ENCODE measurements around the gene GINS1. TPM values are rescaled to one million over a fixed set of nuclear protein-coding genes. Genes with fewer than 3 reads are reported as not detected.

Gene GINS1
- total and polyA plus RNA-seq, 2 of the 13 experiments (the other 11 are each of a cell fraction or from before 2014, with no cell fraction given) = 14.6 to 59.9 TPM

DNA sequence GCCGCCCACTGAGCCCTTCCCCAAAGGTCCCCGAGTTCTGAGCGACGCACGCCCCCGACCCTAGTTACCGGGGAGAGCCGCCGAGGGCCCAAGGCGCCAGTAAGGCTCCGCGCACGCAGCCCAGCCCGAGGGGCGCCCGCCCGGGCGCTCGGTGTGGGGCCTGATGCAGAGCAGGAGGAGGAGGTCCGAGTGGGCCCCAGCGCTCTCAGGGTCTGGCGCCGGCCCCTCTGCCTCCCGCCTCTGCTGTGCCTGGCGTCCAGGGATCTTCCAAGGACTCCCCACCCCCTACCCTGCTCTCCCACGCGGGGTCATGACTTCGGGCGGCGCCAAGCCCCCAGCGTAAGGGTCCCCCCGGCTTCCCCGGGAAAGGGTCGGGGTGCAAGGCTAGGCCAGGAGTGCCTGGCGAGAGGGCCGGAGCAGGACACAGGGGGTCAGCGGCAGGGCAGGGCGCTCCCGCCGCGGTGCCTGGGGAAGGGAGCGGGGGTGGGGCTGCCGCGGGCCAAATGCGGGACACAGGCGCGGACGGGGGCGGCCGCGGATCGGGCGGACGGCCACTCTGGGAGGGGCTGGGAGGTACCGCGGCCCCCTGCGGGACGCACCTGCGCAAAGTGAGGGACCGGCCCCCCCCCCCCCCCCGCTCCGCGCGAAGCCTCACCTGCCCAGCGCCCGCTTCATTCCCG, 17.5 kb upstream of the GINS1 start (continued):
- no peak for TF ChIP-seq HIC2 (CRISPR knock-in tag; IDR thresholded peaks at IDR 0.05; ENCODE audit: low read depth)
- TF ChIP-seq GABPB1 (CRISPR knock-in tag; IDR thresholded peaks at IDR 0.05) = peak; percentile 59
- TF ChIP-seq ZNF670 (CRISPR knock-in tag; IDR thresholded peaks at IDR 0.05; ENCODE audit: borderline replicate concordance) = peak; percentile 58; the same call in 1 of the 2 replicates
- TF ChIP-seq ZSCAN22 (CRISPR knock-in tag; IDR thresholded peaks at IDR 0.05) = peak; percentile 72; the same call in 1 of the 2 replicates
- TF ChIP-seq ZNF333 (CRISPR knock-in tag; IDR thresholded peaks at IDR 0.05; ENCODE audit: borderline replicate concordance) = peak; percentile 87; the same call in 1 of the 2 replicates
- 0 out of 2 replicates have a peak, but pooled peaks have one; percentile 76 for TF ChIP-seq KDM3A (CRISPR knock-in tag; IDR thresholded peaks at IDR 0.05; ENCODE audit: low read depth)
- TF ChIP-seq, protein P1, sequence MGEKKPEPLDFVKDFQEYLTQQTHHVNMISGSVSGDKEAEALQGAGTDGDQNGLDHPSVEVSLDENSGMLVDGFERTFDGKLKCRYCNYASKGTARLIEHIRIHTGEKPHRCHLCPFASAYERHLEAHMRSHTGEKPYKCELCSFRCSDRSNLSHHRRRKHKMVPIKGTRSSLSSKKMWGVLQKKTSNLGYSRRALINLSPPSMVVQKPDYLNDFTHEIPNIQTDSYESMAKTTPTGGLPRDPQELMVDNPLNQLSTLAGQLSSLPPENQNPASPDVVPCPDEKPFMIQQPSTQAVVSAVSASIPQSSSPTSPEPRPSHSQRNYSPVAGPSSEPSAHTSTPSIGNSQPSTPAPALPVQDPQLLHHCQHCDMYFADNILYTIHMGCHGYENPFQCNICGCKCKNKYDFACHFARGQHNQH (CRISPR knock-in tag; IDR thresholded peaks at IDR 0.05) = peak; percentile 65; the same call in 1 of the 2 replicates
- TF ChIP-seq RAD21 (CRISPR knock-in tag; IDR thresholded peaks at IDR 0.05) = peak; percentile 42; the same call in 1 of the 2 replicates
- TF ChIP-seq ZFP1 (CRISPR knock-in tag; IDR thresholded peaks at IDR 0.05) = no peak
- TF ChIP-seq SIN3B (IDR thresholded peaks at IDR 0.05; ENCODE audit: low read length) = no peak
- peak; percentile 71 for TF ChIP-seq IRX3 (CRISPR knock-in tag; IDR thresholded peaks at IDR 0.05; ENCODE audit: borderline replicate concordance, low read depth)
- TF ChIP-seq, protein P2, sequence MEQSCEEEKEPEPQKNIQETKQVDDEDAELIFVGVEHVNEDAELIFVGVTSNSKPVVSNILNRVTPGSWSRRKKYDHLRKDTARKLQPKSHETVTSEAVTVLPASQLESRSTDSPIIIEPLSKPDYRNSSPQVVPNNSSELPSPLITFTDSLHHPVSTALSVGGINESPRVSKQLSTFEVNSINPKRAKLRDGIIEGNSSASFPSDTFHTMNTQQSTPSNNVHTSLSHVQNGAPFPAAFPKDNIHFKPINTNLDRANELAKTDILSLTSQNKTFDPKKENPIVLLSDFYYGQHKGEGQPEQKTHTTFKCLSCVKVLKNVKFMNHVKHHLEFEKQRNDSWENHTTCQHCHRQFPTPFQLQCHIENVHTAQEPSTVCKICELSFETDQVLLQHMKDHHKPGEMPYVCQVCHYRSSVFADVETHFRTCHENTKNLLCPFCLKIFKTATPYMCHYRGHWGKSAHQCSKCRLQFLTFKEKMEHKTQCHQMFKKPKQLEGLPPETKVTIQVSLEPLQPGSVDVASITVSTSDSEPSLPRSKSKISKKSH (CRISPR knock-in tag; IDR thresholded peaks at IDR 0.05; ENCODE audit: borderline replicate concordance) = peak; percentile 96
- TF ChIP-seq ZNF747 (CRISPR knock-in tag; IDR thresholded peaks at IDR 0.05; ENCODE audit: borderline replicate concordance) = peak; percentile 71; the same call in 1 of the 2 replicates
- no peak for TF ChIP-seq ZNF264 (CRISPR knock-in tag; IDR thresholded peaks at IDR 0.05)
- TF ChIP-seq ZNF564 (CRISPR knock-in tag; IDR thresholded peaks at IDR 0.05) = peak; percentile 86; the same call in 1 of the 2 replicates
- no peak for TF ChIP-seq SNAI1 (CRISPR knock-in tag; IDR thresholded peaks at IDR 0.05; ENCODE audit: borderline replicate concordance)
- 0 out of 2 replicates have a peak, but pooled peaks have one; percentile 33 for TF ChIP-seq DMAP1 (CRISPR knock-in tag; IDR thresholded peaks at IDR 0.05)
- no peak for TF ChIP-seq ZNF224 (CRISPR knock-in tag; IDR thresholded peaks at IDR 0.05)
- peak; percentile 60; the same call in 1 of the 2 replicates for TF ChIP-seq HOXD1 (CRISPR knock-in tag; IDR thresholded peaks at IDR 0.05)
- 0 out of 2 replicates have a peak, but pooled peaks have one; percentile 21 for TF ChIP-seq ZNF557 (CRISPR knock-in tag; IDR thresholded peaks at IDR 0.05)
- no peak for TF ChIP-seq SSRP1 (CRISPR knock-in tag; IDR thresholded peaks at IDR 0.05)
- peak; percentile 38 for TF ChIP-seq NR2C2 (CRISPR knock-in tag; IDR thresholded peaks at IDR 0.05; ENCODE audit: borderline replicate concordance)
- TF ChIP-seq THYN1 (CRISPR knock-in tag; IDR thresholded peaks at IDR 0.05; ENCODE audit: borderline replicate concordance, low read depth) = 0 out of 2 replicates have a peak, but pooled peaks have one; percentile 26
- no peak for TF ChIP-seq ZBTB3 (CRISPR knock-in tag; IDR thresholded peaks at IDR 0.05; ENCODE audit: borderline replicate concordance, low read depth)
- peak; percentile 43 for TF ChIP-seq SRSF1 (optimal IDR thresholded peaks at IDR 0.05; ENCODE audit: low read depth, low read length)
- TF ChIP-seq PPARG (CRISPR knock-in tag; conservative IDR thresholded peaks at IDR 0.05) = 0 out of 2 replicates have a peak, but pooled peaks have one; percentile 5
- peak; percentile 77; the same call in 1 of the 2 replicates for TF ChIP-seq FOXM1 (CRISPR knock-in tag; IDR thresholded peaks at IDR 0.05)
- TF ChIP-seq ZNF616 (CRISPR knock-in tag; IDR thresholded peaks at IDR 0.05; ENCODE audit: low read depth) = peak; percentile 89

Data from HepG2 (cell line).